Measurements from ENCODE around the gene KRTAP10-2.

The KRTAP10-2 gene

GRCh38 chr21:44520326-44521300, 30.7 kb downstream of the KRTAP10-2 start:
- no peak for DNase-seq (ENCODE audit: low spot score in 2 of 2)
- Mint-ChIP-seq H3K9me3 (peaks cover 3% of the 10 kb centered on the region), H3K4me3 (no peak overlapping the region), H3K36me3 (no peaks in the 10 kb centered on the region), H3K27ac (no peak overlapping the region), H3K4me1 (peaks cover 14% of the 10 kb centered on the region)
- no peak for ATAC-seq

- peaks cover 3% of the 10 kb centered on the region for H3K9me3 Mint-ChIP-seq
- no peak overlapping the region for H3K27ac Mint-ChIP-seq
- ATAC-seq (no peak), DNase-seq (ENCODE audit: low spot score in 2 of 2) (no peak)
- no peak overlapping the region for H3K4me3 Mint-ChIP-seq
- H3K36me3 Mint-ChIP-seq: no peaks in the 10 kb centered on the region
- H3K4me1 Mint-ChIP-seq: peaks cover 14% of the 10 kb centered on the region
These were observed 31.7 kb downstream of the KRTAP10-2 start for GRCh38 chr21:44519346-44520325.

- no peak for ATAC-seq
These were observed 32.6 kb downstream of the KRTAP10-2 start for GRCh38 chr21:44518686-44519085.

GRCh38 chr21:44517175-44517899, 34.0 kb downstream of the KRTAP10-2 start:
- DNase-seq (ENCODE audit: low spot score in 2 of 2): no peak
- ATAC-seq: peak; percentile 58
- peaks cover 3% of the 10 kb centered on the region for H3K9me3 Mint-ChIP-seq
- H3K27ac Mint-ChIP-seq: peak overlapping the region; percentile 60
- peaks cover 14% of the 10 kb centered on the region for H3K4me1 Mint-ChIP-seq
- H3K4me3 Mint-ChIP-seq: no peak overlapping the region
- no peaks in the 10 kb centered on the region for H3K36me3 Mint-ChIP-seq

More at GRCh38 chr21:44518686-44519085, 32.6 kb downstream of the KRTAP10-2 start:
- Mint-ChIP-seq H3K27ac (no peak overlapping the region), H3K36me3 (no peaks in the 10 kb centered on the region), H3K9me3 (peaks cover 3% of the 10 kb centered on the region), H3K4me3 (no peak overlapping the region), H3K4me1 (peaks cover 14% of the 10 kb centered on the region)
- DNase-seq (ENCODE audit: low spot score in 2 of 2): no peak

- Mint-ChIP-seq H3K4me3 (no peak overlapping the region), H3K9me3 (peaks cover 3% of the 10 kb centered on the region), H3K36me3 (no peaks in the 10 kb centered on the region), H3K27ac (peak overlapping the region; percentile 60), H3K4me1 (peaks cover 14% of the 10 kb centered on the region)
- ATAC-seq (no peak), DNase-seq (ENCODE audit: low spot score in 2 of 2) (no peak)
These were observed 34.5 kb downstream of the KRTAP10-2 start for GRCh38 chr21:44516828-44517174.

- peak overlapping the region; percentile 60 for H3K27ac Mint-ChIP-seq
- peaks cover 3% of the 10 kb centered on the region for H3K9me3 Mint-ChIP-seq
- peaks cover 14% of the 10 kb centered on the region for H3K4me1 Mint-ChIP-seq
- H3K36me3 Mint-ChIP-seq: no peaks in the 10 kb centered on the region
- DNase-seq (ENCODE audit: low spot score in 2 of 2) (no peak), ATAC-seq (no peak)
- no peak overlapping the region for H3K4me3 Mint-ChIP-seq
These were observed 35.0 kb downstream of the KRTAP10-2 start for GRCh38 chr21:44516342-44516741.

GRCh38 chr21:44515359-44516165, 35.7 kb downstream of the KRTAP10-2 start:
- Mint-ChIP-seq H3K27ac (no peak overlapping the region), H3K4me1 (peaks cover 14% of the 10 kb centered on the region), H3K36me3 (no peaks in the 10 kb centered on the region), H3K4me3 (no peak overlapping the region), H3K9me3 (peaks cover 3% of the 10 kb centered on the region)
- DNase-seq (ENCODE audit: low spot score in 2 of 2) (no peak), ATAC-seq (no peak)

GRCh38 chr21:44514746-44515358, 36.5 kb downstream of the KRTAP10-2 start:
- ATAC-seq: no peak
- Mint-ChIP-seq H3K4me1 (peaks cover 14% of the 10 kb centered on the region), H3K27ac (no peak overlapping the region), H3K9me3 (peaks cover 3% of the 10 kb centered on the region), H3K4me3 (no peak overlapping the region), H3K36me3 (no peaks in the 10 kb centered on the region)
- DNase-seq (ENCODE audit: low spot score in 2 of 2): no peak

GRCh38 chr21:44514218-44514520, 37.1 kb downstream of the KRTAP10-2 start:
- no peak for ATAC-seq
- Mint-ChIP-seq H3K4me1 (peaks cover 14% of the 10 kb centered on the region), H3K27ac (no peak overlapping the region), H3K9me3 (peaks cover 3% of the 10 kb centered on the region), H3K4me3 (no peak overlapping the region), H3K36me3 (no peaks in the 10 kb centered on the region)
- DNase-seq (ENCODE audit: low spot score in 2 of 2): no peak

GRCh38 chr21:44513389-44514217, 37.7 kb downstream of the KRTAP10-2 start:
- no peaks in the 10 kb centered on the region for H3K36me3 Mint-ChIP-seq
- H3K4me3 Mint-ChIP-seq: no peak overlapping the region

GRCh38 chr21:44512496-44513388, 38.6 kb downstream of the KRTAP10-2 start:
- no peak overlapping the region for H3K27ac Mint-ChIP-seq
- peaks cover 10% of the 10 kb centered on the region for H3K4me1 Mint-ChIP-seq
- H3K4me3 Mint-ChIP-seq: no peak overlapping the region
- no peak for DNase-seq (ENCODE audit: low spot score in 2 of 2)
- no peaks in the 10 kb centered on the region for H3K36me3 Mint-ChIP-seq
- no peak for ATAC-seq
- H3K9me3 Mint-ChIP-seq: peaks cover 1% of the 10 kb centered on the region

More at GRCh38 chr21:44513389-44514217, 37.7 kb downstream of the KRTAP10-2 start:
- peaks cover 3% of the 10 kb centered on the region for H3K9me3 Mint-ChIP-seq
- ATAC-seq (no peak), DNase-seq (ENCODE audit: low spot score in 2 of 2) (no peak)
- no peak overlapping the region for H3K27ac Mint-ChIP-seq
- H3K4me1 Mint-ChIP-seq: peaks cover 14% of the 10 kb centered on the region

GRCh38 chr21:44511938-44512275, 39.4 kb downstream of the KRTAP10-2 start:
- ATAC-seq: no peak
- H3K4me3 Mint-ChIP-seq: no peak overlapping the region
- peaks cover 3% of the 10 kb centered on the region for H3K4me1 Mint-ChIP-seq

More at GRCh38 chr21:44511938-44512275, 39.4 kb downstream of the KRTAP10-2 start:
- no peak for DNase-seq (ENCODE audit: low spot score in 2 of 2)
- no peak overlapping the region for H3K27ac Mint-ChIP-seq
- H3K9me3 Mint-ChIP-seq: no peaks in the 10 kb centered on the region
- no peaks in the 10 kb centered on the region for H3K36me3 Mint-ChIP-seq
